Measurements from ENCODE around the gene MED29. TPM values are rescaled to one million over a fixed set of nuclear protein-coding genes. Genes with fewer than 3 reads are reported as not detected.

Gene MED29
- total and polyA plus RNA-seq, 2 of the 13 experiments (the other 11 are each of a cell fraction or from before 2014, with no cell fraction given): 14.0 to 19.7 TPM

GRCh38 chr19:39410017-39410830 lies 19.0 kb downstream of the MED29 start (continued):
- no peak for TF ChIP-seq ZHX2 (IDR thresholded peaks at IDR 0.05; ENCODE audit: low read depth)
- TF ChIP-seq ZHX2 (CRISPR knock-in tag; IDR thresholded peaks at IDR 0.05; ENCODE audit: borderline replicate concordance): no peak
- no peak for TF ChIP-seq ZNF574 (CRISPR knock-in tag; IDR thresholded peaks at IDR 0.05)
- no peak for TF ChIP-seq ZNF784 (CRISPR knock-in tag; IDR thresholded peaks at IDR 0.05; ENCODE audit: borderline replicate concordance)
- no peak for TF ChIP-seq DMTF1 (CRISPR knock-in tag; IDR thresholded peaks at IDR 0.05)
- TF ChIP-seq SRSF1 (optimal IDR thresholded peaks at IDR 0.05; ENCODE audit: low read depth, low read length): peak; percentile 37
- TF ChIP-seq ZFYVE20 (CRISPR knock-in tag; IDR thresholded peaks at IDR 0.05; ENCODE audit: borderline replicate concordance, low read depth): no peak
- TF ChIP-seq ZNF749 (CRISPR knock-in tag; IDR thresholded peaks at IDR 0.05; ENCODE audit: borderline replicate concordance): no peak
- TF ChIP-seq ZFAT (CRISPR knock-in tag; conservative IDR thresholded peaks at IDR 0.05): no peak
- TF ChIP-seq ZBTB38 (CRISPR knock-in tag; IDR thresholded peaks at IDR 0.05): no peak
- TF ChIP-seq SYNCRIP (IDR thresholded peaks at IDR 0.05; ENCODE audit: insufficient read depth, low read depth, low read length): no peak
- TF ChIP-seq GABPB1 (CRISPR knock-in tag; IDR thresholded peaks at IDR 0.05): peak; percentile 70; the same call in 1 of the 2 replicates
- TF ChIP-seq BRF2 (CRISPR knock-in tag; IDR thresholded peaks at IDR 0.05): no peak
- TF ChIP-seq IKZF4 (CRISPR knock-in tag; IDR thresholded peaks at IDR 0.05; ENCODE audit: borderline replicate concordance, low read depth, not compliant biosample characterization): no peak

Data from HepG2 (cell line).